GM12891 (cell line): Measurements from ENCODE around the gene MTREX.

Experiments
- POLR2A ChIP-seq: IDR thresholded peaks from 2 replicates; pipeline ENCODE4 v1.6.1; 2011; ENCODE audit warnings: low read depth, low read length, control low read depth
- POLR2AphosphoS5 ChIP-seq: IDR thresholded peaks from 2 replicates; pipeline ENCODE4 v1.6.1; 2011; ENCODE audit warnings: low read depth, low read length, control low read depth
- TAF1 ChIP-seq: IDR thresholded peaks from 2 replicates; pipeline ENCODE4 v1.6.1; 2011; ENCODE audit warnings: low read depth, low read length, control low read depth

- TF ChIP-seq TAF1 (no peak), POLR2A (no peak), POLR2AphosphoS5 (no peak)
These were observed 76.3 kb downstream of the MTREX start for GRCh38 chr5:55384072-55384471.
